Activated CD4-positive, alpha-beta T cell treated with anti-CD3 and anti-CD28 coated beads, Interleukin-2, amount 50 U/mL, for 24 hours (primary cell): ENCODE measurements around the gene KCTD4.

Experiments used
- DNase-seq, 2 donors: peaks; one replicate each; pipeline ENCODE4 v3.0.0-alpha.2; 2020; ENCODE audit warnings: low read depth in 1 of 2, low spot score in 1 of 2

The KCTD4 gene

GRCh38 chr13:45178349-45179162, 22.3 kb downstream of the KCTD4 start:
- DNase-seq: no peak

- DNase-seq: no peak
Measured at GRCh38 chr13:45174478-45174877, 26.4 kb downstream of the KCTD4 start.

GRCh38 chr13:45168555-45168930, 32.3 kb downstream of the KCTD4 start:
- DNase-seq: no peak

- DNase-seq: no peak
Measured at GRCh38 chr13:45167611-45168554, 33.0 kb downstream of the KCTD4 start.

GRCh38 chr13:45166858-45167257, 34.0 kb downstream of the KCTD4 start:
- no peak for DNase-seq

- DNase-seq: no peak
Measured at GRCh38 chr13:45162821-45163220, 38.0 kb downstream of the KCTD4 start.

GRCh38 chr13:45162194-45162593, 38.7 kb downstream of the KCTD4 start:
- no peak for DNase-seq

- no peak for DNase-seq
Measured at GRCh38 chr13:45156565-45157361, 44.1 kb downstream of the KCTD4 start.

- no peak for DNase-seq
Measured at GRCh38 chr13:45149964-45150363, 50.9 kb downstream of the KCTD4 start.

GRCh38 chr13:45143346-45143751, 57.5 kb downstream of the KCTD4 start:
- DNase-seq: no peak
